ENCODE results near the gene NOL9.

DNA sequence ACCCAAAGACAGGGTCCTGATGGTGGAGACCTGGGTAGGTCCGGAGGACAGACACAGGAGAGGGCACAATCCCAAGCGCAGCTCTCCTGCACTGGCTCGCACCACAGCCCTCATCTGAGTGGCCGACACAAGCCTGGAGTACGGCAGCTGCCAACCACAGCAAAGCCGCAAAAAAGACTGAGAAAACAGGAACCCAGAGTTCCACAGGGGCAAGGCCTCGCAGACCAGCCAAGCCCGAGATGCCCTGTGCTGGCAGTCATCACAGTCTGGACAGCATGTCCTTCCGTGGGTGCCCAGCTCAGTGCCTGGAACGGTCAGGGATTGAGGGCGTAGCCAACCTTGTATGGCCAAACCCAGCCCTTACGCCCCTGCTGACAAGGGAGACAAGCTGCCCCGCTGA is 36.9 kb upstream of the NOL9 start:
- TF ChIP-seq CTCF (IDR thresholded peaks at IDR 0.05) (no peak), POLR2A (IDR thresholded peaks at IDR 0.05) (no peak)

All from right lobe of liver (tissue), 4 donors.